ENCODE results near the gene MIS12. TPM values are rescaled to one million over a fixed set of nuclear protein-coding genes. Genes with fewer than 3 reads are reported as not detected.

The MIS12 gene
- total RNA-seq, result 10 to 100 TPM; 16.1 to 23.3 TPM
- 10 to 100 TPM; 29.4 to 36.3 (median 32.7) TPM for polyA plus RNA-seq (ENCODE audit: insufficient read length in 6 of 6)
- long read RNA-seq, donor 1, transcript MIS12-202 (2 exons, 2,204 nt), result major isoform, 7 of 9 reads
- long read RNA-seq, donor 1, partial matches to known transcripts, result 0 of 9 reads
- long read RNA-seq, donor 1, other reads (novel, unspliced or antisense), result 0 of 9 reads
- long read RNA-seq, donor 2, partial matches to known transcripts, result 0 of 7 reads
- long read RNA-seq, donor 2, other reads (novel, unspliced or antisense), result 0 of 7 reads
- long read RNA-seq, donor 3, transcript MIS12-202 (2 exons, 2,204 nt), result major isoform, 9 of 9 reads
- long read RNA-seq, donor 3, partial matches to known transcripts, result 0 of 9 reads
- long read RNA-seq, donor 3, other reads (novel, unspliced or antisense), result 0 of 9 reads
- long read RNA-seq, donor 4, partial matches to known transcripts, result 0 of 6 reads
- long read RNA-seq, donor 4, other reads (novel, unspliced or antisense), result 4 of 6 reads
- long read RNA-seq, donor 5, transcript MIS12-202 (2 exons, 2,204 nt), result major isoform, 6 of 7 reads
- long read RNA-seq, donor 5, partial matches to known transcripts, result 0 of 7 reads
- long read RNA-seq, donor 5, other reads (novel, unspliced or antisense), result 0 of 7 reads
- long read RNA-seq, donor 6, transcript MIS12-202 (2 exons, 2,204 nt), result major isoform, 6 of 7 reads
- long read RNA-seq, donor 6, partial matches to known transcripts, result 0 of 7 reads
- long read RNA-seq, donor 6, other reads (novel, unspliced or antisense), result 0 of 7 reads
- long read RNA-seq, donor 7, partial matches to known transcripts, result 0 of 1 reads
- long read RNA-seq, donor 7, other reads (novel, unspliced or antisense), result 0 of 1 reads
- long read RNA-seq, donor 8, transcript MIS12-202 (2 exons, 2,204 nt), result major isoform, 5 of 5 reads
- long read RNA-seq, donor 8, partial matches to known transcripts, result 0 of 5 reads
- long read RNA-seq, donor 8, other reads (novel, unspliced or antisense), result 0 of 5 reads
- long read RNA-seq, donor 9, partial matches to known transcripts, result 0 of 1 reads
- long read RNA-seq, donor 9, other reads (novel, unspliced or antisense), result 0 of 1 reads
- long read RNA-seq, donor 10, transcript MIS12-202 (2 exons, 2,204 nt), result major isoform, 5 of 6 reads
- long read RNA-seq, donor 10, partial matches to known transcripts, result 0 of 6 reads
- long read RNA-seq, donor 10, other reads (novel, unspliced or antisense), result 0 of 6 reads
- long read RNA-seq, donor 11, result 0 reads
- long read RNA-seq, donor 12, transcript MIS12-202 (2 exons, 2,204 nt), result major isoform, 5 of 5 reads
- long read RNA-seq, donor 12, partial matches to known transcripts, result 0 of 5 reads
- long read RNA-seq, donor 12, other reads (novel, unspliced or antisense), result 0 of 5 reads

DNA sequence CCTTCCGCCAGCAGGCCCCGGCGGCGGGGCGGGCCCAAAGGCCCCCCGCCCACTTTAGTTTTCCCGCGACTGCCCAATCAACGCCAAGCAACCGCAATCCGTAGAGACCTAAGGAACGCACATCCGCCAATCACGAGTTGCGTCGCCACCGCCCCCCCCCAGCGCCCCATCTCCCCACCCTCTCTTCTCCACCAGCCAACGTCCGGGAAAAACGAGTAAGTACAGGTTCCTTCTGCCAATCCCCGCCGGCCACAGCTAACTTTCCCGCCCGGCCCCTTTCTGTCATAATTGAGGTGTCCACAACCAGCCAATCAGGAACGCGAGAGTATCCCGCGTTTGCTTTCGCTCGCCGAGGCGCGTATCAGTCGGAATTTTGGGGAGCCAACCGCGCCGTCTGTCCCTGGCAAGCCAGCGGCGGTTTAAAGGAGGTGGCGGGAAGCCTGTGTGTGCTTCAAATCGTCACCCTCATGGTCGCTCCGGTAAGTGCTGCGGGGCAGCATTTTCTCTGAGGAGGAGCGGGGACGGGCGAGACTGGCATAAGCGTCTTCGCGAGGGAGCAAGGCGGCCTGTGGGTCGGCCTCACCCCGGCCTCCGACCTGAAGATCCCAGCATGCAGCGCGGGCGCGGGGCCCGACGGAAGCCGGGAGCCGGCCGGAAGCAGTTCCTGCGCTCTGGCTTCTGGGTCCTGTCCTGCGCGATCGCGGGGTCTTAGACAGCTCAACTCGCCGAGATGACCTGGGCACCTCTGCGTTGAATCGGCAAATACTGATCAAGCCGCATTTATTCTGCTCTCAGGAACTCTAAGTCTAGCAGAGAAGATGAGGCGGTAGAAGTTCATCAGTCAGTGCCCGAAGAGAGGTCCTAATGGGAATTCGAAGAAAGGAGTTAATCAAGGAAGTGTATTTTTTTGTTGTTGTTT lies at the start of gene MIS12:
Gene MIS12, plus strand, starts transcription at position 361 of the 919 bp plus-strand sequence. CDS start 2,297 bp downstream, outside the sequence.
- TF ChIP-seq, protein P1, sequence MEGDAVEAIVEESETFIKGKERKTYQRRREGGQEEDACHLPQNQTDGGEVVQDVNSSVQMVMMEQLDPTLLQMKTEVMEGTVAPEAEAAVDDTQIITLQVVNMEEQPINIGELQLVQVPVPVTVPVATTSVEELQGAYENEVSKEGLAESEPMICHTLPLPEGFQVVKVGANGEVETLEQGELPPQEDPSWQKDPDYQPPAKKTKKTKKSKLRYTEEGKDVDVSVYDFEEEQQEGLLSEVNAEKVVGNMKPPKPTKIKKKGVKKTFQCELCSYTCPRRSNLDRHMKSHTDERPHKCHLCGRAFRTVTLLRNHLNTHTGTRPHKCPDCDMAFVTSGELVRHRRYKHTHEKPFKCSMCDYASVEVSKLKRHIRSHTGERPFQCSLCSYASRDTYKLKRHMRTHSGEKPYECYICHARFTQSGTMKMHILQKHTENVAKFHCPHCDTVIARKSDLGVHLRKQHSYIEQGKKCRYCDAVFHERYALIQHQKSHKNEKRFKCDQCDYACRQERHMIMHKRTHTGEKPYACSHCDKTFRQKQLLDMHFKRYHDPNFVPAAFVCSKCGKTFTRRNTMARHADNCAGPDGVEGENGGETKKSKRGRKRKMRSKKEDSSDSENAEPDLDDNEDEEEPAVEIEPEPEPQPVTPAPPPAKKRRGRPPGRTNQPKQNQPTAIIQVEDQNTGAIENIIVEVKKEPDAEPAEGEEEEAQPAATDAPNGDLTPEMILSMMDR (IDR thresholded peaks at IDR 0.05), result no peak
- peak; percentile 96 to 99 (median 98) for DNase-seq
- H3K27me3 ChIP-seq, result no peaks in the 10 kb centered on the region
- H3K27ac ChIP-seq, result peak within 1 kb of the TSS; percentile 99 to 100
- peaks cover 6 to 43% of the 10 kb centered on the region in 2 donors for H3K4me1 ChIP-seq
- intact Hi-C loops (cut with DNase I), result no loop called here
- H3K4me3 ChIP-seq, result peak within 1 kb of the TSS; percentile 94 to 99
- peak; percentile 96 for ATAC-seq
- no peaks in the 10 kb centered on the region for H3K9me3 ChIP-seq
- peaks cover 0 to 63% of the 10 kb centered on the region in 2 donors for H3K36me3 ChIP-seq

GRCh38 chr17:5437721-5438317 lies 48.5 kb upstream of the MIS12 start:
- peaks cover 0 to 54% of the 10 kb centered on the region in 2 donors for H3K36me3 ChIP-seq
- intact Hi-C loops (cut with DNase I), result no loop called here
- TF ChIP-seq, protein P1 (IDR thresholded peaks at IDR 0.05), result no peak

GRCh38 chr17:5438716-5439445 lies 47.5 kb upstream of the MIS12 start, which contains the start of gene C1QBP:
TSS of gene C1QBP (minus strand) at chr17:5439155. CDS start at chr17:5439073, 82 bp downstream.
- H3K27me3 ChIP-seq, result no peaks in the 10 kb centered on the region
- H3K4me1 ChIP-seq, result peaks cover 7 to 33% of the 10 kb centered on the region in 2 donors
- H3K4me3 ChIP-seq, result peak within 1 kb of the TSS; percentile 88 to 98
- peak; percentile 91 to 97 (median 94) for DNase-seq
- intact Hi-C loops (cut with DNase I), result no loop called here
- peak within 1 kb of the TSS; percentile 75 to 84 for H3K27ac ChIP-seq
- ATAC-seq, result peak; percentile 99
- peaks cover 0 to 54% of the 10 kb centered on the region in 2 donors for H3K36me3 ChIP-seq
- H3K9me3 ChIP-seq, result no peaks in the 10 kb centered on the region
- TF ChIP-seq, protein P1 (IDR thresholded peaks at IDR 0.05), result peak; percentile 99 to 100

More at GRCh38 chr17:5437721-5438317, 48.5 kb upstream of the MIS12 start:
- Histone ChIP-seq H3K9me3 (no peaks in the 10 kb centered on the region), H3K4me3 (peak overlapping the region; percentile 88 to 98), H3K27me3 (no peaks in the 10 kb centered on the region), H3K4me1 (peaks cover 7 to 33% of the 10 kb centered on the region in 2 donors), H3K27ac (no peak overlapping the region)
- ATAC-seq, result no peak
- no peak for DNase-seq

Data from left lung (tissue), 14 donors.